B cell (primary cell): ENCODE results near the gene IMP3. TPM values are rescaled to one million over a fixed set of nuclear protein-coding genes. Genes with fewer than 3 reads are reported as not detected.

Source experiments
- ATAC-seq: fragments of 200-7000 bp; cut with Tn5 transposase; one replicate; pipeline ENCODE4 v1.10.0; 2021; ENCODE audit warnings: low read depth, mild to moderate bottlenecking, moderate number of reproducible peaks, moderate library complexity
- CTCF ChIA-PET: fragments of 350-600 bp; sonication (Branson Sonifier 250); formaldehyde crosslinking; loops from one replicate; lab custom pipeline; 2021; ENCODE audit warnings: antibody characterized with exemption, inconsistent platforms; lab: Charles Lee
- POLR2A ChIA-PET: fragments of 350-600 bp; sonication (Branson Sonifier 250); formaldehyde crosslinking; loops from one replicate; lab custom pipeline; 2021; ENCODE audit warnings: antibody characterized with exemption; lab: Charles Lee
- DNase-seq: peaks from one replicate; pipeline ENCODE4 v3.0.0; 2013
- H2AFZ ChIP-seq: 2 replicates; pipeline ENCODE4 v1.6.1; 2012; ENCODE audit warnings: mild to moderate bottlenecking, low read depth, low read length; ENCODE audit not compliant: insufficient read depth, poor library complexity, severe bottlenecking
- H3K27ac ChIP-seq, 2 donors: 1 replicate in 1 of 2; 2 replicates in 1 of 2; pipeline ENCODE4 v1.5.1; 2012 to 2013; ENCODE audit warnings: low read length in 2 of 2, mild to moderate bottlenecking in 2 of 2, moderate library complexity in 1 of 2
- H3K27me3 ChIP-seq, 4 experiments: fragments of 200-600 bp in 1 of 4; sonication (generic) in 1 of 4; replicated peaks in 1 of 4; 1 replicate in 2 of 4; 2 replicates in 2 of 4; pipeline versions ENCODE4 v1.6.1 to v1.7.0; 2013 to 2016; ENCODE audit warnings: low read length in 3 of 4, mild to moderate bottlenecking in 2 of 4, mixed read lengths in 1 of 4, moderate library complexity in 1 of 4; ENCODE audit not compliant: insufficient read depth in 4 of 4, control insufficient read depth in 3 of 4; ENCODE audit errors: control extremely low read depth in 1 of 4
- H3K36me3 ChIP-seq, 2 experiments: replicated peaks in 1 of 2; 1 replicate in 1 of 2; 2 replicates in 1 of 2; pipeline versions ENCODE4 v1.6.1 to v1.7.1; 2013; ENCODE audit warnings: low read length in 1 of 2; ENCODE audit not compliant: insufficient read depth in 2 of 2, control insufficient read depth in 1 of 2; ENCODE audit errors: control extremely low read depth in 1 of 2, extremely low read depth in 1 of 2
- H3K4me1 ChIP-seq, 2 donors: fragments of 200-600 bp in 1 of 2; sonication (generic) in 1 of 2; 1 replicate in 1 of 2; 2 replicates in 1 of 2; pipeline versions ENCODE4 v1.5.1 to v1.6.1; 2013 to 2017; ENCODE audit warnings: low read length in 2 of 2; ENCODE audit not compliant: control insufficient read depth in 2 of 2, insufficient read depth in 2 of 2
- H3K4me2 ChIP-seq: replicated peaks from 2 replicates; pipeline ENCODE3; 2012; ENCODE audit warnings: mild to moderate bottlenecking, low read depth, low read length; ENCODE audit not compliant: poor library complexity, severe bottlenecking
- H3K4me3 ChIP-seq, 5 experiments: fragments of 200-600 bp in 1 of 5; sonication (generic) in 1 of 5; 1 replicate in 3 of 5; 2 replicates in 2 of 5; pipeline versions ENCODE4 v1.5.1 to v1.7.0; 2011 to 2016; ENCODE audit warnings: low read length in 4 of 5, mild to moderate bottlenecking in 4 of 5, low read depth in 2 of 5, control low read depth in 1 of 5, moderate library complexity in 1 of 5; ENCODE audit not compliant: insufficient read depth in 1 of 5; ENCODE audit errors: control extremely low read depth in 1 of 5, extremely low read depth in 1 of 5
- H3K79me2 ChIP-seq: fragments of 200-600 bp; sonication (generic); one replicate; pipeline ENCODE4 v1.6.0; 2016; ENCODE audit warnings: low read length; ENCODE audit not compliant: control insufficient read depth, insufficient read depth
- H3K9ac ChIP-seq: fragments of 200-600 bp; sonication (generic); 2 replicates; pipeline ENCODE4 v1.6.1; 2017; ENCODE audit warnings: mild to moderate bottlenecking, low read length, moderate library complexity
- H3K9me3 ChIP-seq, 3 donors: one replicate each; pipeline versions ENCODE4 v1.6.1 to v1.7.1; 2013; ENCODE audit warnings: low read length in 2 of 3; ENCODE audit not compliant: control insufficient read depth in 2 of 3, insufficient read depth in 1 of 3; ENCODE audit errors: control extremely low read depth in 1 of 3
- H4K20me1 ChIP-seq: 2 replicates; pipeline ENCODE4 v1.6.0; 2012; ENCODE audit warnings: mild to moderate bottlenecking, low read length; ENCODE audit not compliant: insufficient read depth, control insufficient read depth, poor library complexity, severe bottlenecking
- H3K27ac Mint-ChIP-seq: one replicate; pipeline ENCODE4 v1.8.0; 2021; ENCODE audit warnings: mixed read lengths
- H3K27me3 Mint-ChIP-seq: one replicate; pipeline ENCODE4 v1.8.0; 2021; ENCODE audit warnings: mixed read lengths
- H3K4me1 Mint-ChIP-seq: one replicate; pipeline ENCODE4 v1.8.0; 2021; ENCODE audit warnings: mixed read lengths
- H3K4me3 Mint-ChIP-seq: one replicate; pipeline ENCODE4 v1.8.0; 2021; ENCODE audit warnings: mixed read lengths
- H3K9me3 Mint-ChIP-seq: one replicate; pipeline ENCODE4 v1.8.0; 2022; ENCODE audit warnings: mixed read lengths; ENCODE audit not compliant: insufficient read depth
- CTCF ChIP-seq: fragments of 200-600 bp; IDR thresholded peaks from one replicate; pipeline ENCODE4 v1.8.0; 2022; ENCODE audit warnings: antibody characterized with exemption, mild to moderate bottlenecking
- EZH2 ChIP-seq: IDR thresholded peaks from 2 replicates; pipeline ENCODE4 v1.6.1; 2012; ENCODE audit warnings: borderline replicate concordance, low read depth, mild to moderate bottlenecking, moderate library complexity, low read length; ENCODE audit not compliant: insufficient read depth, poor library complexity, severe bottlenecking
- WGBS: methylation state at CpG from one replicate; pipeline ENCODE4 v1.1.5; 2013; ENCODE audit warnings: missing lambda C conversion rate; ENCODE audit not compliant: insufficient coverage; 5-methylcytosine and 5-hydroxymethylcytosine counted together
- intact Hi-C: fragments of 100-400 bp; cut with micrococcal nuclease; formaldehyde crosslinking; loops from one replicate; pipeline ENCODE4 v1.10.0; 2022
- polyA plus RNA-seq: library from polyadenylated mRNA; depleted of rRNA; stranded (reverse); fragments of >200 nt; gene quantifications from 2 replicates; pipeline ENCODE4 v1.2.3, GENCODE V29; 2012
- total RNA-seq, 2 donors: library from RNA; stranded (reverse); fragments of 120-200 nt in 1 of 2; gene quantifications; 1 replicate in 1 of 2; 2 replicates in 1 of 2; pipeline versions ENCODE4 v1.2.3 to v1.2.4, GENCODE V29; 2013 to 2022

IMP3 gene
- total and polyA plus RNA-seq, 2 donors (not counting 1 experiment from before 2014, with no cell fraction given) = 60.8 to 85.1 TPM

GRCh38 chr15:75616766-75617165, 23.3 kb downstream of the IMP3 start:
- Histone ChIP-seq H3K4me1 (peaks cover 0 to 3% of the 10 kb centered on the region in 2 donors), H4K20me1 (no peaks in the 10 kb centered on the region), H3K27ac (no peak overlapping the region), H3K36me3 (peaks cover 3 to 47% of the 10 kb centered on the region in 2 experiments), H2AFZ (no peak overlapping the region), H3K9me3 (no peaks in the 10 kb centered on the region), H3K9ac (no peak overlapping the region), H3K27me3 (no peaks in the 10 kb centered on the region), H3K4me3 (no peak overlapping the region), H3K4me2 (no peak overlapping the region), H3K79me2 (no peaks in the 10 kb centered on the region)
- H3K4me1 Mint-ChIP-seq = peaks cover 6% of the 10 kb centered on the region
- POLR2A ChIA-PET = no interaction called here
- no peaks in the 10 kb centered on the region for H3K27me3 Mint-ChIP-seq
- no peaks in the 10 kb centered on the region for H3K9me3 Mint-ChIP-seq
- DNase-seq (no peak), ATAC-seq (no peak)
- CTCF ChIA-PET = no interaction called here
- intact Hi-C loops = no loop called here
- TF ChIP-seq EZH2 (no peak), CTCF (no peak)
- no peak overlapping the region for H3K4me3 Mint-ChIP-seq
- no peak overlapping the region for H3K27ac Mint-ChIP-seq

GRCh38 chr15:75606711-75607699, 33.0 kb downstream of the IMP3 start:
- no peak for ATAC-seq
- H3K27me3 Mint-ChIP-seq = no peaks in the 10 kb centered on the region
- no peak for DNase-seq
- H3K4me3 Mint-ChIP-seq = no peak overlapping the region
- ChIA-PET POLR2A (no interaction called here), CTCF (no interaction called here)
- Histone ChIP-seq H3K9ac (no peak overlapping the region), H4K20me1 (no peaks in the 10 kb centered on the region), H3K27me3 (no peaks in the 10 kb centered on the region), H3K9me3 (no peaks in the 10 kb centered on the region), H3K4me3 (no peak overlapping the region), H3K27ac (no peak overlapping the region), H2AFZ (no peak overlapping the region), H3K4me1 (peaks cover 0 to 3% of the 10 kb centered on the region in 2 donors), H3K79me2 (no peaks in the 10 kb centered on the region), H3K36me3 (peaks cover 11 to 54% of the 10 kb centered on the region in 2 experiments), H3K4me2 (no peak overlapping the region)
- H3K27ac Mint-ChIP-seq = no peak overlapping the region
- 60% methylated on average over 1 of the region's 6 CpGs for WGBS
- TF ChIP-seq CTCF (no peak), EZH2 (no peak)
- no peaks in the 10 kb centered on the region for H3K4me1 Mint-ChIP-seq
- intact Hi-C loops = no loop called here
- no peaks in the 10 kb centered on the region for H3K9me3 Mint-ChIP-seq
